GM21737 (cell line): ENCODE measurements around the gene OR7C1.
"Not testable (repeated sequence)": the region's sequence is repeated elsewhere in the genome, so short reads cannot be mapped to it uniquely, and the experiment has no call there.

Experiments
- ATAC-seq: cut with Tn5 transposase; IDR thresholded peaks from one replicate; pipeline ENCODE4 v1.9.1; 2021; ENCODE audit warnings: mild to moderate bottlenecking, moderate library complexity; ENCODE audit not compliant: unreplicated experiment

The OR7C1 gene

DNA sequence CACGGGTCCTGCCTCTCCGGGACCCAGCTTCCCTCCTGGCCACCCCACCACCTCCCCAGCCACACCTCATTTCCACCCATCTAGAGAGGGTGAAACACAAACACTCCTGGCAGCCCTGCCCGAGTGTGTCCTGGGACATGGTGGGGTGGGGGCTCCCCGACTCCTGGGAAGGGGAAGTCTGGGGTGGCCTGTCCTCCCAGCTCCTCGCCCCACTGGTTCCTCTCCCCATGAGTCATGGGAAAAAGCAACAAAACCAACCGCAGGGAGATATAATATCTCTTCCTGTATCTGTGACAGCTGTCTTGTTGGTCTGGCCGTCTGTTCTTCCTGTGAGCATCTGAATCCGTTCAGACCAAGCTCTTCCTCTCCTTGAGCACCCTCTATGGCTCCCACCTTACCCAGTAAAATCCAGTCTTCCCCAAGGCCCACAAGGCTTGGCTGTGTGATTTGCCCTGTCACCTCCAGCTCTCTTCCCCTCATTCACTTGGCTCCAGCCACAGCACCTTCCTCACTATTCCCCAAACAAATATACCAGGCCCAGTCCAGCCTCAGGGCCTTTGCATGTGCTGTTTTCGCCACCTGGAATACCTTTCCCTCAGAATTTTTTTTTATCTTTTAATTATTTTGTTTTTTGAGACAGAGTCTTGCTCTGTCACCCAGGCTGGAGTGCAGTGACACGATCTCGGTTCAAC is 49.7 kb downstream of the OR7C1 start:
- peak; percentile 39 for ATAC-seq

DNA sequence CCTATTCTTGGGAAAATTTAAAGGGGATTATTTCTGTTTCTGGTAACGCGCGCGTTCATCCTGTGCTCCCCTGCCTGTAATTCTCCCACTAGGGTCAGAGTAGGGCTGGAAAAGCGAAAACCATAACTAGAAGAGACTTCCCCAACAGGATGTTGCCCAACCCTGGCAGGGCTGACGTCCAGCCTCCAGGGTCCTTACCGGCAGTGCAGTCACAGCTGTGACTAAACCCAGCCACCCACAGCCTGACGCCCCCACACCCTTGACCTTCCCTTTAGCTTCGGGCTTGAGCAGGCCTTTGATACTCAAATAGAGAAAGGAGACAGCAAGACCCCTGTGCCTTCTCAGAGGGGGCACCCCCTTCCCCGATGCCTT is 50.3 kb downstream of the OR7C1 start:
- ATAC-seq: peak; percentile 50

DNA sequence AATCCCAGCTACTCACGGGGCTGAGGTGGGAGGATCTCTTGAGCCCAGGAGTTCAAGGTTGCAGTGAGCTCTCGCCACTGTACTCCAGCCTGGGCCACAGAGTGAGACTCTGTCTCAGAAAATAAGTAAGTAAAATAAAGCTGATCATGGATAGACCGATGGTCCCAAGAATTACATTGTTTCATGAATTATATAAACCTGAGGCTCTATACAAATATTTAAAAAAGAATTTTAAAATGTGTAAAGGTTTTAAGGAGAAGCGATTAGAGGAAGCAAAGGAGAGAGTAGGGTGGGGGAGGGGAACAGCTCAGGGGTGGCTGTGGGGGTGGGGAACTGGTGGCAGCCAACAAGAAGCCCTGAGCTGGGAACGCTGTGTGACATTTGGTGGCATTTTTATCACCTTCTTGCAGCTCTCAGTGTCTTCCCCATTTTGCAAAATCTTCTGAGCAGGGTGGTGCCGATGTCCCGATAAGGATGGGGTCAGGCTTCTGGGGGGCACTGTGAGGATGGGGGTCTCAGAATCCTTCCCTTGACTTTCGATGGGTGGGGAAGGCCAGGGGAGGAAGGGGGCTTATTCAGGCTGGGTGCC is 51.5 kb downstream of the OR7C1 start:
- ATAC-seq: not testable (repeated sequence)

DNA sequence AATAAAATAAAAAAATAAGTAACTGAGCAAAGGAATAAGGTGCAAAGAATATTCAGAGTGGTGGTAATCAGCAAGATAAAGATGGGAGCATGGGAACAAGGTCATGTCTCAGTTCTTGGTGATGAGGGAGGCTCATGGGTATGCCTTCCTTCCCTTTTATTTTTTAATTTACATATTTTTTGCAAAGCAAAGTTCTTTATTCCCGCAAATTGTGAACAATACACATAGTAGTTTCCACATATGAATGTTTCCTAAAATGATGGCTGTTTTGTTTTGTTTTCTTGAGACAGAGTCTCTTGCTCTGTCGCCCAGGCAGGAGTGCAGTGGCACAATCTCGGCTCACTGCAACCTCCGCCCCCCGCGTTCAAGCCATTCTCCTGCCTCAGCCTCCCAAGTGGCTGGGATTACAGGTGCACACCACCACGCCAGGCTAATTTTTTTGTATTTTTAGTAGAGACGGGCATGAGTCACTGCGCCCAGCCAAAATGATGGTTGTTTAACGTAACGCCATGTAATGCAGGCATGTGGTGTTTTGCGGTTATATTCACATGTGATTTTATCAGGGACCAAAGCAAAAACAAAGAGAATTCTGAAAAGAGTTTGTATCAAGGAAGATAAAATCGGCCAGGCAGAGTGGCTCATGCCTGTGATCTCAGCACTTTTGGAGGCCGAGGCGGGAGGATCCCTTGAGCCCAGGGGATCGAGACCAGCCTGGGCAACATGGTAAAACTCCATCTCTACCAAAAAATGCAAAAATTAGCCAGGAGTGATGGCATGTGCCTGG is 52.2 kb downstream of the OR7C1 start:
- ATAC-seq: no peak

DNA sequence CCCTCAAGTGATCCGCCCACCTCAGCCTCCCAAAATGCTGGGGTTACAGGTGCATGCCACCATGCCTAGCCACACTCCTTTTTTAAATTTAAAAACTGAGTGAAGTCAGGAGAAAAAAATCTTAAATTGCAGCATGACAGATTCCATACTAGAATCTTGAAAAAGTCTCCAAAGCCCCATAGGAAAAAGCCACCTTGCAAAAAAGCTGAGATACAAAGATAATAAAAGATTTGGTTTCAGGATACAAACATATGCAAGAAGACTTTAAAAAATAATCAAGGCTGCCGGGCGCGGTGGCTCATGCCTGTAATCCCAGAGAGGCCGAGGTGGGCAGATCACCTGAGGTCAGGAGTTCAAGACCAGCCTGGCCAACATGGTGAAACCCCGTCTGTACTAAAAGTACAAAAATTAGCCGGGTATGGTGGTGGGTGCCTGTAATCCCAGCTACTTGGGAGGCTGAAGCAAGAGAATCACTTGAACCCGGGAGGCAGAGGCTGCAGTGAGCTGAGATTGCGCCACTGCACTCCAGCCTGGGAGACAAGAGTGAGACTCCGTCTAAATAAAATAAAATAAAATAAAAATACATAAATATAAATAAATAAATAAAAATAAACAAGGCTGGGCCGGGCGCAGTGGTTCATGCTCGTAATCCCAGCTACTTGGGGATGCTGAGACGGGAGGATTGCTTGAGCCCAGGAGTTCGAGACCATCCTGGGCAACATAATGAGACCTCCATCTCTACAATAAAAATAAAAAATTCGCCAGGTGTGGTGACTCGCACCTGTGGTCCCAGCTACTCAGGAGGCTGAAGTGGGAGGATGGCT is 53.1 kb downstream of the OR7C1 start:
- not testable (repeated sequence) for ATAC-seq

DNA sequence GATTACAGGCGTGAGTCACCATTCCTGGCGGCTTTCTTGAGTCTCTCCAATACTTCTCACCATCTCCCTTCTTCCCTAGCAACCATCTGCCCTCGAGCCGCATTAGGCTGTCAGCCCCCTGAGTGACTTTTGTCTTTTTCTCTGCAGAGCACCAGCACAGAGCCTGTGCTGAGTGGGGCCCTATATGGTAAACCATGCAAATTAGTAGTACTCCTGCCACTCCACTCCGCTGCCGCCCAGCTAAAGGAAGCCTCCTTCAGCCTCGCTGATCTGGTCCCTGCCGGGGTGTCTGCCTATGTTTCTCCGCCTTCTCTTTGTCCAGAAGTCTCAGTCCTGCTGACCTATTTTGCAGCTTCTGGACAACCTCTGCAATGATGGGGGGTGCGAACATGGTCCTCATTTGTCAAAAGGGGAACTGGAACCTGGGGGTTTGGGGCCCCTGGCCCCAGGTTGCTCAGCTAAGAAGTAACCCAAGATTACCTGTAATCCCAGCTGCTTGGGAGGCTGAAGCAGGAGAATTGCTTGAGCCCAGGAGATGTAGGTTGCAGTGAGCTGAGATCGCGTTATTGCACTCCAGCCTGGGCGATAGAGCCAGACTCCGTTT is 54.3 kb downstream of the OR7C1 start:
- not testable (repeated sequence) for ATAC-seq

DNA sequence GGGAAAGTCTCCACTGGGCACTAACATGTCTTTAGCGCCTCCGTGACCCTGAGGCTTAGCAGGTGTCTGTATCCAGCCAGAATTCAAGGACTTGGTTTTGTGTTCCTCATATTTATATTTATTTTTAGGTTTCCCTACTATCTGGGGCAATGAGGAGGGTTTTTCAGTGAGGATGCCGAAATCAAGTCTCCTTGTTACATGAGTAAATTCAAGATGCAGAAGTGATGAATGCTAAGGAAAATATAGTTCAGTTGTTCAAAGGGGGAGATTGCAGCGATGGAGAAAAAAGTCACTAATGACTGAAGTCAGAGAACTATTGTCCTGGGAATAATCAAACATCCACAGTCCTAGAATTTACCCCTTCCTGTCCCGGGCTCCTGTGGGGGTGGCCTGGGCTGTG is 55.8 kb downstream of the OR7C1 start:
- no peak for ATAC-seq

DNA sequence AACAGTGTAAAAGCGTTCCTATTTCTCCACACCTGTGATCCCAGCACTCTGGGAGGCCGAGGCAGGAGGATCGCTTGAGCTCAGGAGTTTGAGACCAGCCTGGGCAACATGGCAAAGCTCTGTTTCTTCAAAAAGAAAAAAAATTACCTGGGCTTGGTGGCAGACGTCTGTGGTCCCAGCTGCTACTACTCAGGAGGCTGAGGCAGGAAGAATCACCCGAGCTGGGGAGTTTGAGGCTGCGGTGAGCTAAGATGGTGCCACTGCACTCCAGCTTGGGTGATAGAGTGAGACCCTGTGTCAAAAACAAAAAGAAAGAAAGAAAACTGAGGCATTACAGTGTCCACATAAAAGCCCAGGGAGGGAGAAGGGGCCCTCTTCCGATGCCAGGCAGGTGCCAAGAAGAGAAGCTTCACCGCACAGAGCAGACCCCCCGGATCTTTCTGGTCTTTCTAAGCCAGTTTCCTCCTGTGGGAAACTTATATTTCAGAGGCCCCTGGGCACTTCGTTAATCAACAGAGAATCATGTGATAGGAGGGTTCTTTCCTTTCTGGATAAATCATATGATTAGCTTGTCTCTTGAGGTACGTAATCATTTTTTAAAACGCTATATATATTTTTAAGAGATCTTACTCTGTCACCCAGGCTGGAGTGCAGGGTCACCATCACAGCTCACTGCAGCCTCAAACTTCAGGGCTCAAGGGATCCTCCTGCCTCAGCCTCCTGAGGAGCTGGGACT is 56.7 kb downstream of the OR7C1 start, which contains the start of gene ADGRE2:
ADGRE2 (minus strand) TSS at position 451 of the 736 bp plus-strand sequence. CDS start 1,804 bp downstream, outside the sequence.
- ATAC-seq: not testable (repeated sequence)

DNA sequence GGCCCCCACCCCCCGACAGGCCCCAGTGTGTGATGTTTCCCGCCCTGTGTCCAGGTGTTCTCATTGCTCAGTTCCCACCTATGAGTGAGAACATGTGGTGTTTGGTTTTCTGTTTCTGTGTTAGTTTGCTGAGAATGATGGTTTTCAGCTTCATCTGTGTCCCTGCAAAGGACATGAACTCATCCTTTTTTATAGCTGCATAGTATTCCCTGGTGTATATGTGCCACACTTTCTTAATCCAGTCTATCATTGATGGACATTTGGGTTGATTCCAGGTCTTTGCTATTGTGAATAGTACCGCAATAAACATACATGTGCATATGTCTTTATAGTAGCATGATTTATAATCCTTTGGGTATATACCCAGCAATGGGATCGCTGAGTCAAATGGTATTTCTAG is 57.3 kb downstream of the OR7C1 start:
- not testable (repeated sequence) for ATAC-seq

DNA sequence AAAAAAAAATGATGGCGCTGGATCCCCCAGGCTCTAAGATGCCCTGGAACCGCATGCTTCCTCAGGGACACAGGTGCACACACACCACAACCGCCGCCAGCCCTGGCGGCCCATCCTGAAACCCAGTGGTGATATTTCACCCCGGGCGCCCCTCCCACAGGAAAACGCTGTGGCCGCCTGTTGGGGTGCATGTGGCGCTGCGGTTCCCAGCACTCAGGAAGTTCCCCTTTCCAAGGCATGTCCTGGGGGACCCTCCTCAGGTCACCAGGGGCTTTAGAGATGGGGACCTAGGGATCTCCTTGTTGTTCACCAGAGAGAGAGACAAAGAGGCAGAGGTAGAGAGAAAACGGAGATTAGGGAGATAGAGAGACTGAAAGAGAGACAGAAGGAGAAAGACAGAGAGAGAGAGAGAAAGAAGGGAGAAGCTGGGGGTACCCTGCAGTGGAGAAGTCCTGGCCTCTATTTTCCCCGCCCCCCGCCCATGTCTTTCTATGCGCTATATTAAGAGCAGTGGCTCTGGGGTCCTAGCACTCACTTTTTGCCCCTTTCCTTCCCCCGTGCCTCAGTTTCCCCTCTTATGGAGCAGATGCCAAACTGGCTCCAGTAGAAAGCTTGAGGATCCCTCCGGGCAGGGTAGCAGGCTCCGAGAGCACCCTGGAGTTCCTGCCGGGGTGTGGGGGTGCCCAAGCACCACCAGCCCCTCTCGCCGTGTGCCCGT is 59.0 kb downstream of the OR7C1 start:
- ATAC-seq: no peak

DNA sequence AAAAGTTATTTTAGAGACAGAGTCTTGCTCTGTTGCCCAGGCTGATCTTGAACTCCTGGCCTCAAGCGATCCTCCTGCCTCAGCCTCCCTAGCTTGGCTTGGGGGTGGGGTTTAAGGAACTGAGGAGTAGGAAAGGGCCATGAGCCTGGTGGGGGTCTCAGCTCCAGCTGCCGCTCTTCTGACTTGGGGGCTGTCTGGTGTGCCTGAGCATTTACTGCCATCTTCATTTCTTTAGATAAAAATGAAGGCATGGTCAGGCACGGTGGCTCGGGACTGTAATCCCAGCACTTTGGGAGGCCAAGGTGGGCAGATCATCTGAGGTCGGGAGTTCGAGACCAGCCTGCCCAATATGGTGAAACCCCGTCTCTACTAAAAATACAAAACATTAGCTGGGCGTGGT is 59.7 kb downstream of the OR7C1 start:
- not testable (repeated sequence) for ATAC-seq

DNA sequence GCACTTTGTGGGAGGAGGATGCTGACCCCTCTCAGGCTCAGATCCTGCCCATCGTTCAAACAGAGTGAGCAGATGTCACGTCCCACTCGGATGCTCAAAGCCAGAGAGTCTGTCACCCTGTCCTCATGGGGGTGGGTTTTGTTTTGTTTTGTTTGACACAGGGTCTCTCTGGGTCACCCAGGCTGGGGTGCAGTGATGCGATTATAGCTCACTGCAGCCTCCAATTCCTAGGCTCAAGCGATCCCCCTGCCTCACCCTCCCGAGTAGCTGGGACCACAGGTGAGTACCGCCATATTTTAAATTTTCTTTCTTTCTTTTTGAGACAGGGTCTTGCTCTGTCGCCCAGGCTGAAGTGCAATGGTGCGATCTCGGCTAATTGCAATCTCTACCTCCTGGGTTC is 60.6 kb downstream of the OR7C1 start:
- ATAC-seq: no peak

DNA sequence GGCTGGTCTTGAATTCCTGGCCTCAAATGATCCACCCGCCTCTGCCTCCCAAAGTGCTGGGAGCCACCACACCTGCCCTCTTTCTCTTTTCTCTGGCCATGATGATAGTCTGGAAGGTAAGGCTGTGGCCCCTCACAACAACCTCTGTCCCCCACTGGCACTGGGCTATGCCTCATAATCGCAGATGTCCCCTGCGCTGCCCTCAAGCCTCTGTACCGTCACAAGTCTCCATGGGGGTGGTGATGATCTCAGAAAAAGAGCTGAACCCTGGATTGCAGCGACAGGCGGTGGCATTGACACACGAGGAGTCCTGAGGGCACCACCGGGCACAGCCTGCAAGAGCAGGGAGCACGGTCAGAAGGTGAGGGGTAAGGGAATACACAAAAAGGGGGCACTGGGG is 61.3 kb downstream of the OR7C1 start:
- ATAC-seq: not testable (repeated sequence)

DNA sequence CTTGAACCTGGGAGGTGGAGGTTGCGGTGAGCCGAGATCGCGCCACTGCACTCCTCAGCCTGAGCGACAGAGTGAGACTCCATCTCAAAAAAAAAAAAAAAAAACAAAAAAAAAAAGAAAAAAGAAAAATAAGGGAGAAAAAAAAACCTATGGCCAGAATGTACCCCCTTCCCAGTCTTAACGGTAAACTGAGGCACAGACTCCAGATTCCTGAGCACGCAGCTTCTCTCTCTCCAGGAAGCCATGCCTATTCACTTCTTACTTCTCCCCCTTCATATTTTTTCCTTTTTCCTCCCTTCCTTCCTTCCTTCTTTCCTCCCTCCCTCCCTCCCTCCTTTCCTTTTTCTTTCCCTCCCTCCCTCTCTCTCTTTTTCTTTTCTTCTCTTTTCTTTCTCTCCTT is 62.0 kb downstream of the OR7C1 start:
- ATAC-seq: no peak

DNA sequence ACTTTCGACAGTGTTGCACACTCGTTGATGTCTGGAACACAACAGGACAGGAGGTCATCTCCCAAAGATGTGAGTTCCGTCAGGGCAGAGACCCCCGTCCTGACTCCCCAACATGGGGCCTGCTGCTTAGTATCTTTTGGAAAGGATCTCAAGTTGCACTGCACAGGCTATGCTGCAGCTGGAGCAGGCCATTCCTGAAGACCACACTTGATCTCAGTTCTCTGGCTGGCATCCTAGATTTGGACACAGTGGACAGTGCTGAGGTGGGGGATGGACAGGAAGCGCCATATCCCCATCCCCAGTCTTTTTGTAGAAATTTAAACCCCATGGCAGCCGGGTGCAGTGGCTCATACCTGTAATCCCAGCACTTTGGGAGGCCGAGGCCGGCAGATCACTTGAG is 62.5 kb downstream of the OR7C1 start:
- ATAC-seq: no peak

DNA sequence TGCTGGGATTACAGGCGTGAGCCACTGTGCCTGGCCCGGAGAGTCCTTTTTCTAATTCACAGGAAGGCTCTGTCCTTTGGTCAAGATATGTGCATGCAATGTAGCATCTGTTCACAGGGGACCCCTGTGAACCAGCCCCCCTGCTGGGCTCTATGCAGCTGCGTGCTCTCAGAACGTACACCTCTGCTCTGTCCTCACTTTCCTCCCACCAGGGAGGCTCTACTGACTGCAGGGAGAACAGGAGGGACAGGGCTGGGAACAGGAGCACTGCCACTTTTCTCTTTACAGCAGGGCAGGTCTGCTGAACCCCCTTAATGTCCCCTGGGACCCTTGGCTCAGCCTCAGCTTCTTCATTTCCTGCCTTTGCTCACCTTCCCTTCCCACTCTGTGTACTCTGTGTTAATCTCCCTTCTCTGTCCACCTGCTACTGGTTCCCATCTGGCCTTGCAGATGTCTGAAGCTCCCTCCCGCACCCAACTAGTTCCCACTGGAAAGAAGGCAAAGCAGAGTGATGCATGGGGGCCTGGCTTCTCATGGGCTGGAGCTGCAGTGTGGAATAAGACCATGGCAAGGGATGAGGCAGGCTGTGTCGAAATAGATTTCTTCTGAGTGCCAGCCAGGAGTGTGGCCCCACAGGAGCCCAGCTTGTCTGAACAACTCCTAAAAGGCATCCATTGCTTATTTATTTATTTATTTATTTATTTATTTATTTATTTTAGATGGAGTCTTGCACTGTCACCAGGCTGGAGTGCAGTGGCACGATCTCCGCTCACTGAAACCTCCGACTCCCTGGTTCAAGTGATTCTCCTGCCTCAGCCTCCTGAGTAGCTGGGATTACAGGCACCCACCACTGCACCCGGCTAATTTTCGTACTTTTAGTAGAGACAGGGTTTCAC is 63.8 kb downstream of the OR7C1 start:
- ATAC-seq: no peak

DNA sequence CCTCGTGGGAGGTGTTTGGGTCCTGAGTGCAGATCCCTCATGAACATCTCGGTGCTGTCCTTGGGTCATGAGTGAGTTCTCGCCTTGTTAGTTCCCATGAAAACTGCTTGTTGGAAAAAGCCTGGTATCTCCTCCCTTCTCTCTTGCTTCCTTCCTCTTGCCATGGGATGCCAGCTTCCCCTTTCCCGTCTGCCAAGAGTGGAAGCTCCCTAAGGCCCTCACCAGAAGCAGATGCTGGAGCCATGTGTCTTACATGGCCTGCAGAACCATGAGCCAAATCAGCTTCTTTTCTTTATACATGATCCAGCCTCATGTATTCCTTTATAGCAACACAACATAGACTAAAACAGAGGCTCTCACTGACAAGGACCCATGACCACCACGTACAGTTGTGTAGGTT is 64.8 kb downstream of the OR7C1 start:
- no peak for ATAC-seq

DNA sequence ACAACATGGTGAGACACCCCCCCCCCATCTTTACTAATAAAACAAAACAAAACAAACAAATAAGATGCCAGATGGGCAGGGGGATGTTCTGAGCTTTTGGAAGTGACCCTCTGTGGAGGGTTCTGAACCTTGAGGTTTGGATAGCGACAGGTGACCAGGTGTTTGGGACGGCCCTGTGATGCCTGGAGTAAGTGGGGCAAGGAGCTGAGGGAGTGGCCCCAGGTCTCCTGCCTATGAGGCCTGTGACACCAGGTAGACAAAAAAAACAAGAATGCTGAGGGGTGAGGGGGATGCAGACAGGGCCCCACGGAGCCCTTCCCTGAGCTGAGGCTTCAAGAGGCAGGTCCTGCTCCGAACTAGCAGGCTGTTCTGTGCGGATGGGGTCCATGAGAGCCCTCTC is 65.8 kb downstream of the OR7C1 start:
- ATAC-seq: no peak
